ENCODE data around the gene BCAS4.

Gene BCAS4, protein sequence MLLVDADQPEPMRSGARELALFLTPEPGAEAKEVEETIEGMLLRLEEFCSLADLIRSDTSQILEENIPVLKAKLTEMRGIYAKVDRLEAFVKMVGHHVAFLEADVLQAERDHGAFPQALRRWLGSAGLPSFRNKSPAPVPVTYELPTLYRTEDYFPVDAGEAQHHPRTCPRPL

DNA sequence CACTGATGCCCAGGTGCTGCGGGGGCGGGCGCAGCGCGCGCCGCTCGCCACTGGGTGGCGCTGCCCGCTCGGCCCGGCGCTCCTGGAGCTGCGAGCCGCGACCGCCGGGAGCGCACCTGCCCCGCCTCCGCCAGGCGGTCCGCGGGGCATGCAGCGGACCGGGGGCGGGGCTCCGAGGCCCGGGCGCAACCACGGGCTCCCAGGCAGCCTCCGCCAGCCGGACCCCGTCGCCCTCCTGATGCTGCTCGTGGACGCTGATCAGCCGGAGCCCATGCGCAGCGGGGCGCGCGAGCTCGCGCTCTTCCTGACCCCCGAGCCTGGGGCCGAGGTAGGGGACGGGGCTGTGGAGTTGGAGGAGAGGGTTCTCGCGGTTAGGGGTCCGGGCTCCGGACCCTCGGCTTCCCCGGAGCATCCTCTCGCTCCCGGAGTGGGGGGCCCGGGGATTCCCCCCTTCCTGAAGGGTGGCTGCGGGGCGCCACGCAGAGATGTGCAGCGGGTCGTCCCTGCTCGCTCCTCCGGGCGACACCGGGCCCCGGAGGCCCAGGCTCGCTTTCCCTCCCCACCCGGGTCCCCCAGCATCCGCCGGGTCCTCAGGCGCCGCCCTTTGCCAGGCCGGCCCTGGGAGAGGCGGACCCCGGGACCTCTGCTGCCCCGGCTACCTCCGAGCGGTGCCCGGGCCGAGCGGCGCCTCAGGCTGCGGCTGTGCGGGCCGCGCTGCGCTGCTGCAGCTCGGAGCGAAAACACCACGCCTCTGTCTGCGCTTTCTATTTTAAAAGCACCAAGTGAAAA, at the start of gene BCAS4:
Gene BCAS4, plus strand, starts transcription at position 216 of the 789 bp plus-strand sequence. Its CDS starts 23 bp downstream, at position 239.
- Histone ChIP-seq H3K9me3 (no peaks in the 10 kb centered on the region), H3K9ac (peak within 1 kb of the TSS; percentile 84), H3K27ac (peak within 1 kb of the TSS; percentile 88), H3K36me3 (peaks cover 14% of the 10 kb centered on the region), H3K4me3 (peak within 1 kb of the TSS; percentile 94), H3K4me2 (peak within 1 kb of the TSS; percentile 95), H3K27me3 (no peaks in the 10 kb centered on the region), H3K4me1 (peaks cover 71% of the 10 kb centered on the region), H4K20me1 (peaks cover 11% of the 10 kb centered on the region; the same call in 1 of the 2 replicates)
- no peak for TF ChIP-seq Cebpa-rat (IDR thresholded peaks at IDR 0.05)

DNA sequence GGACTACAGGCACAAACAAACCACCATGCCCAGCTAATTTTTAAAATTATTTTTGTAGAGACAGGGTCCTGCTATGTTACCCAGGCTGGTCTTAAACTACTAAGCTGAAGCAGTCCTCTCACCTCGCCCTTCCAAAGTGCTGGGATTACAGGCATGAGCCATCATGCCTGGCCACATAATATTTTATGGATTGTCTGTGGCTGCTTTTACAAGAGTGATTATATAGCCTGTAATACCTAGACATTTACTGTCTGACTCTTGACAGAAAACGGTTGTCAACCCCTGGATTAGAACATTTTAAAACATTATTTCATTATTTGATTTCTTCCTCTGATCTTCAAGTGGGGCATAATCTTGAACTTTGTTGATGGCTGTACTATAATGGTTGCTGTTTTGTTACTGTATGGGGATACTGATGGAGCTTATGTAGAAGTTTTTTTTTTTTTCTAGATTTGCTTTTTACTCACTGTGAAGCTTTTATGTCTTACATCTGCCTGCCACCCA, 49.2 kb upstream of the BCAS4 start:
- Histone ChIP-seq H3K27ac (no peak overlapping the region), H3K27me3 (no peaks in the 10 kb centered on the region), H3K36me3 (peaks cover 47% of the 10 kb centered on the region), H4K20me1 (no peaks in the 10 kb centered on the region; the same call in 1 of the 2 replicates), H3K9ac (no peak overlapping the region), H3K4me1 (peaks cover 26% of the 10 kb centered on the region), H3K4me3 (no peak overlapping the region), H3K4me2 (no peak overlapping the region), H3K9me3 (no peaks in the 10 kb centered on the region)
- TF ChIP-seq Cebpa-rat (IDR thresholded peaks at IDR 0.05), result no peak

DNA sequence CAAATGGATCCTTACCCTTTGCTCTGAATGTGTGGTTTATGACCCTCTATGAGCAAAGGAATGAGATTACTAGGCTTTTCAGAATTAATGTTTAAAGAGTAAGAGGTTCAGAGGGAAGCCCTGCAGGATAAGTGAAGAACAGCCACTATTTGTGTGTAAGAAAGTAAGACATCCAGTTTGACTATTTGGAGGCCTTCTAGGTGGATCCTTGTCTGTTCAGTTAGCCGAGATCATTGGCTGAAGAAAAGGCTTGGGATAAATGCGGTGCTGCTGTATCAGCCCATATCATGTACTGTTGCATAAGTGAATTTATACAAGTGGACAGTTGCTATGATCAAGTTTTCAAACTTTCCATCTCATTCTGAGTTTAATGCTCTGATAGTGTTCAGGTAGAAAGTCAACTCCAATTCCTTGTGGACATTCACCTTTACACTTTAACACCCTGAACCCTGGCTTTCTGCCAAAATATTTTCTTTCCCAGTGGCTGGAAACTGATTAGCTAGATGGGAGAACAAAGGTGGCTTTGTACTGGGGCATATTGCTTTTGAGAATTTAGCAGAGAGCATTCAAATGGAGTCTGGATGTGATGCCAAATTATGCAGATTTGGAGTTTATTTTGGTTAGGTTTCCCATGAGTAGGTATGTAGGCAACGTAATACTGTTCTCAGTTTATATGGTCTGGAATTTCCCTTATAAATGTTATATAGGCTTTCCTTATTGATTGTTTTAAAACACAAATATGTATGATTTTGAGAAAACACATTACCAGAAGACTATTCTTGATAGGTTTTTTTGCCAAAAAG, 48.5 kb upstream of the BCAS4 start:
- H3K9ac ChIP-seq, result no peak overlapping the region

DNA sequence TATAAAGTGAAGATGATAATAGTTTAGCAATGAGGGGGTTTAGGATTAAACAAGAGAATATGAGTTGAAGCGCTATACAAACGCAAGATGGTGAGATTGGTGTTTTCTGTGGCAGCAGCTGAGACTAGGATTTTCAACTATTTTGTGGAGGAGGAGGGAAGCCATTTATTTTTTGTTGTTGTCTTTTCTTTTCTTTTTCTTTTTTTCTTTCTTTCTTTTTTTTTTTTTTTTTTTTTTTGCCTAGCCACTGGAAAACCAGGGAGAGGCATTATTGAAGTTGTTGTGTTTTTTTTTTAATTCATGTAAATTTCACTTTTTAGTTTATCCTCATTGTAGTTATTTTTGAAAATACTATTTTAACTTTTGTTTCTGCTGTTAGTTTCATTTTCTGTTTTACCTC, 47.6 kb upstream of the BCAS4 start:
- Histone ChIP-seq H3K27me3 (no peaks in the 10 kb centered on the region), H3K9me3 (no peaks in the 10 kb centered on the region), H3K9ac (no peak overlapping the region), H4K20me1 (no peaks in the 10 kb centered on the region; the same call in 1 of the 2 replicates), H3K4me3 (no peak overlapping the region), H3K4me1 (peaks cover 20% of the 10 kb centered on the region), H3K27ac (no peak overlapping the region), H3K4me2 (peak overlapping the region; percentile 51), H3K36me3 (peaks cover 46% of the 10 kb centered on the region)
- no peak for TF ChIP-seq Cebpa-rat (IDR thresholded peaks at IDR 0.05)

More for the DNA sequence above, 48.5 kb upstream of the BCAS4 start:
- Histone ChIP-seq H4K20me1 (no peaks in the 10 kb centered on the region; the same call in 1 of the 2 replicates), H3K4me2 (no peak overlapping the region), H3K27ac (no peak overlapping the region), H3K36me3 (peaks cover 50% of the 10 kb centered on the region), H3K4me1 (peaks cover 20% of the 10 kb centered on the region), H3K9me3 (no peaks in the 10 kb centered on the region), H3K4me3 (no peak overlapping the region), H3K27me3 (no peaks in the 10 kb centered on the region)
- TF ChIP-seq Cebpa-rat (IDR thresholded peaks at IDR 0.05), result no peak

DNA sequence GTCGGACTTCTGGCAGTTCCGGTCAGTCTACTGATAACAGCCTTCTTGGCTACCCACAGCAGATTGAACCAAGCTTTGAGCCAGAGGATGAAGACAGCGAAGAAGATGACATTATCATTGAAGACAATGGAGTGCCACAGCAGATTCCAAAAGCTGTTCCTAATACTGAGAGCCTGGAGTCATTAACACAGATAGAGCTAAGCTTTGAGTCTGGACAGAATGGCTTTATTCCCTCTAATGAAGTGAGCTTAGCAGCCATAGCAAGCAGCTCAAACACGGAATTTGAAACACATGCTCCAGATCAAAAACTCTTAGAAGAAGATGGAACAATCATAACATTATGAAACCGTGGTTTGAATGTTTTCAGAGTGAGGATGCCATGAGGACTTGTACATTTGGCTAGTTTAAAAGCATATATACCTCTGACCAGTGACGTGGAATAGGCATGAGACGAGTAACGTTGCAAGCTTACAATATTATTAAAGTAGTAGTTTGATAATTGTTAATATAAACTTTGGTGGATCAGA, 44.7 kb upstream of the BCAS4 start:
- H3K27me3 ChIP-seq, result no peaks in the 10 kb centered on the region
- no peak for TF ChIP-seq Cebpa-rat (IDR thresholded peaks at IDR 0.05)
- H4K20me1 ChIP-seq, result no peaks in the 10 kb centered on the region; the same call in 1 of the 2 replicates
- no peak overlapping the region for H3K9ac ChIP-seq
- no peak overlapping the region for H3K27ac ChIP-seq
- no peak overlapping the region for H3K4me3 ChIP-seq
- H3K9me3 ChIP-seq, result no peaks in the 10 kb centered on the region
- peaks cover 30% of the 10 kb centered on the region for H3K36me3 ChIP-seq
- H3K4me2 ChIP-seq, result no peak overlapping the region
- peaks cover 20% of the 10 kb centered on the region for H3K4me1 ChIP-seq

DNA sequence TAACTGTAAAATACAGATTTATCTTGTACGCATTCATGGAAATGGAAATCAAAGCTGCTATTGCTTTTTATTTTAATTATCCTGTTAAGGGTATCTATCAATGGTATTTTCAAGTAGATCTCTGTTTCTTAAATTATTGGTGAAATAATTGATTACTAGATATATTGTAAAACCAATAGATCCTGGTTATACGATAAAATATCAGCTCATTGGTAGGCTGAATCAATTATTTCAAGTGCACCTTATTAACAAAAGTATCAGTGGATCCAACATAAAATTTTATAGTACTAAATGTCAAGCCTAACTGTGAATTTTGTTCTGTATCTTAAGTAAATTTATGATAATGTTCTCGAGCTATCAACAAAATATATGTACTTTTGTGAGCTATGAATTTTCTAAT, 41.7 kb upstream of the BCAS4 start:
- Histone ChIP-seq H3K27ac (no peak overlapping the region), H3K36me3 (peaks cover 22% of the 10 kb centered on the region), H3K4me2 (no peak overlapping the region), H4K20me1 (no peaks in the 10 kb centered on the region), H3K4me3 (no peak overlapping the region), H3K4me1 (peaks cover 9% of the 10 kb centered on the region), H3K27me3 (no peaks in the 10 kb centered on the region), H3K9ac (no peak overlapping the region), H3K9me3 (no peaks in the 10 kb centered on the region)
- no peak for TF ChIP-seq Cebpa-rat (IDR thresholded peaks at IDR 0.05)

DNA sequence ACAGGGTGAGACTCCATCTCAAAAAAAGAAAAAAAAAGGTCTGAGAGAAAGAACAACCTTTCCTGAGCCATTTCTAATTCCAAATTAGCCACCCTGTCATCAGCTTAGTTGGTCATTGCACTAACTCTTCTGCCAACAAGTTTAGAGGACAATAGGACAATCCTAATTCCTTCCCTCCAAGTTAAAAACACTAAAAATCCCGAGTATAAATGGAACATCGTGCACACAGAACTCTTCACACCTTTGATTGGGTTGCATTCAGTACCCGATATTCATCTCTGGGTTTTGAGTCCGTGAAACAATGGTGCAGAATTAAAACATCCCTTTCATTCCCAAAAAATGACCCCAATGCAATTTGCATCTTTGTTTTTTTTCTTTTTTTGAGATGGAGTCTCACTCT, 40.4 kb upstream of the BCAS4 start:
- no peak overlapping the region for H3K27ac ChIP-seq
- H4K20me1 ChIP-seq, result no peaks in the 10 kb centered on the region
- H3K9me3 ChIP-seq, result no peaks in the 10 kb centered on the region
- peaks cover 9% of the 10 kb centered on the region for H3K4me1 ChIP-seq
- H3K4me2 ChIP-seq, result no peak overlapping the region
- H3K9ac ChIP-seq, result no peak overlapping the region
- peaks cover 15% of the 10 kb centered on the region for H3K36me3 ChIP-seq
- TF ChIP-seq Cebpa-rat (IDR thresholded peaks at IDR 0.05), result no peak
- H3K27me3 ChIP-seq, result no peaks in the 10 kb centered on the region
- H3K4me3 ChIP-seq, result no peak overlapping the region

DNA sequence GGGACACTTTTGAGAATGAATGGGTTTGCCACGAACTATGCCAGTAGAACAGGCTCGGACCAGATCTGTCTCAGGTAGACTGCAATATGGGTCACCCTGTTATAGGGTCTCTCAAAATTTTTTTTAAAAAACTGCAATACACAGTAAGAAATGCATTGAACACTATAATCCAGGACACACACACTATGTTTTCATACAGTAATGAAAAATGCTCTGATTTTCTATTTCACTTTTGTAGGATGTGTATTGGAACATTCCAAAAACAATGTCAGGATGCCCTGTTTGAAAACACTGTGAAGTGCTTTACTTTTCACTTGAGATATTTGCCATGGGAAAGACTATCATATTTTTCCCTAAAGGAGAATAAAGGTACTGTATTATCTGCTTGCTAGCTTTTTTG, 38.4 kb upstream of the BCAS4 start:
- Histone ChIP-seq H3K36me3 (no peaks in the 10 kb centered on the region), H3K27me3 (no peaks in the 10 kb centered on the region), H3K9ac (no peak overlapping the region), H3K4me3 (no peak overlapping the region), H4K20me1 (no peaks in the 10 kb centered on the region), H3K27ac (no peak overlapping the region), H3K9me3 (no peaks in the 10 kb centered on the region), H3K4me1 (peaks cover 7% of the 10 kb centered on the region), H3K4me2 (no peak overlapping the region)
- TF ChIP-seq Cebpa-rat (IDR thresholded peaks at IDR 0.05), result no peak

DNA sequence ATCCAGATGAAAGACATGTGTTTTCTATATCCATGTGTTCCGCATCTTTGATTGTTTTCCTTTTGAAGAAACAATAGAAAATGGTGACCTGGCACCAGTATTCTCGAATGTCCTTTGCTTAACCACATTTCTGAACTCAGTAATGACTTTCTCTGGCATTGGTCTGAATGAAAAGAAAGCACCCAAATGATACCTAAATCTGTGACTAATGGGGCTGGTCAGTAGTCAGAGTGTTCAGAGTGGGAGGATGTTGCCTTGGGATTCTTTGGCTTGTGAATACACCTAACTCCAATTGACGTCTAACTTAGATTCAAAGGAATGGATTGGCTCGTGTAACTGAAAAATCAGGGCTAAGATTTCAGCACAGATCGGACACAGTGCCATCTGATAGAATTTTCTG, 36.4 kb upstream of the BCAS4 start:
- TF ChIP-seq Cebpa-rat (IDR thresholded peaks at IDR 0.05), result no peak
- Histone ChIP-seq H3K9ac (no peak overlapping the region), H3K4me2 (no peak overlapping the region), H3K4me3 (no peak overlapping the region), H3K27ac (no peak overlapping the region), H3K36me3 (no peaks in the 10 kb centered on the region), H3K27me3 (no peaks in the 10 kb centered on the region), H3K4me1 (peaks cover 3% of the 10 kb centered on the region), H3K9me3 (no peaks in the 10 kb centered on the region), H4K20me1 (no peaks in the 10 kb centered on the region)

All from BLaER1 (cell line).